ENCODE data around the gene MICU1.
A peak's percentile ranks its signal among the peaks of the same experiment; 100 is the strongest.
"Not testable (repeated sequence)": the region's sequence is repeated elsewhere in the genome, so short reads cannot be mapped to it uniquely, and the experiment has no call there.

The MICU1 gene

GRCh38 chr10:72435570-72435969 is 190.3 kb downstream of the MICU1 start:
- DNase-seq (ENCODE audit: low read depth), result no peak

GRCh38 chr10:72430936-72431335 is 194.9 kb downstream of the MICU1 start:
- DNase-seq (ENCODE audit: low read depth), result not testable (repeated sequence)

GRCh38 chr10:72429931-72430330 is 195.9 kb downstream of the MICU1 start:
- DNase-seq (ENCODE audit: low read depth), result no peak

- no peak for DNase-seq (ENCODE audit: low read depth)
Observed at GRCh38 chr10:72426986-72427385, 198.9 kb downstream of the MICU1 start.

- no peak for DNase-seq (ENCODE audit: low read depth)
Observed at GRCh38 chr10:72425133-72425532, 200.7 kb downstream of the MICU1 start.

- peak; percentile 20 for DNase-seq (ENCODE audit: low read depth)
Observed at GRCh38 chr10:72424561-72424960, 201.3 kb downstream of the MICU1 start.

- no peak for DNase-seq (ENCODE audit: low read depth)
Observed at GRCh38 chr10:72423426-72423825, 202.5 kb downstream of the MICU1 start.

- DNase-seq (ENCODE audit: low read depth), result no peak
Observed at GRCh38 chr10:72421885-72422540, 203.9 kb downstream of the MICU1 start.

GRCh38 chr10:72419241-72419640 is 206.6 kb downstream of the MICU1 start:
- DNase-seq (ENCODE audit: low read depth), result no peak

- no peak for DNase-seq (ENCODE audit: low read depth)
Observed at GRCh38 chr10:72418679-72419078, 207.2 kb downstream of the MICU1 start.

GRCh38 chr10:72417971-72418370 is 207.9 kb downstream of the MICU1 start:
- no peak for DNase-seq (ENCODE audit: low read depth)

GRCh38 chr10:72416661-72417060 is 209.2 kb downstream of the MICU1 start:
- DNase-seq (ENCODE audit: low read depth), result no peak

- peak; percentile 22 for DNase-seq (ENCODE audit: low read depth)
Observed at GRCh38 chr10:72414642-72415041, 211.2 kb downstream of the MICU1 start.

GRCh38 chr10:72409167-72409566 is 216.7 kb downstream of the MICU1 start:
- DNase-seq (ENCODE audit: low read depth), result no peak

- DNase-seq (ENCODE audit: low read depth), result no peak
Observed at GRCh38 chr10:72407927-72408600, 217.8 kb downstream of the MICU1 start.

GRCh38 chr10:72407471-72407870 is 218.4 kb downstream of the MICU1 start:
- DNase-seq (ENCODE audit: low read depth), result no peak

GRCh38 chr10:72395581-72395980 is 230.3 kb downstream of the MICU1 start:
- not testable (repeated sequence) for DNase-seq (ENCODE audit: low read depth)

GRCh38 chr10:72392571-72392970 is 233.3 kb downstream of the MICU1 start:
- no peak for DNase-seq (ENCODE audit: low read depth)

GRCh38 chr10:72390764-72391163 is 235.1 kb downstream of the MICU1 start:
- no peak for DNase-seq (ENCODE audit: low read depth)

GRCh38 chr10:72389716-72390115 is 236.2 kb downstream of the MICU1 start:
- no peak for DNase-seq (ENCODE audit: low read depth)

- DNase-seq (ENCODE audit: low read depth), result no peak
Observed at GRCh38 chr10:72389014-72389413, 236.9 kb downstream of the MICU1 start.

- DNase-seq (ENCODE audit: low read depth), result no peak
Observed at GRCh38 chr10:72388062-72388461, 237.8 kb downstream of the MICU1 start.

GRCh38 chr10:72386916-72387586 is 238.8 kb downstream of the MICU1 start:
- DNase-seq (ENCODE audit: low read depth), result no peak

All from CMK (cell line).